ENCODE data around the gene PDE8B.
A peak's percentile ranks its signal among the peaks of the same experiment; 100 is the strongest.

Gene PDE8B

GRCh38 chr5:77255617-77256016 is 45.1 kb downstream of the PDE8B start:
- no peak for DNase-seq (ENCODE audit: low spot score)
- in situ Hi-C loops (cut with MboI; ENCODE audit: low pct_unique_long_range_greater_than_20kb, low sequenced_read_pairs, unreplicated experiment), result no loop called here
- no peak for TF ChIP-seq CTCF (IDR thresholded peaks at IDR 0.05; ENCODE audit: extremely low read depth, insufficient read depth, missing control alignments)

GRCh38 chr5:77256406-77256805 is 45.9 kb downstream of the PDE8B start:
- no peak for TF ChIP-seq CTCF (IDR thresholded peaks at IDR 0.05; ENCODE audit: extremely low read depth, insufficient read depth, missing control alignments)
- in situ Hi-C loops (cut with MboI; ENCODE audit: low pct_unique_long_range_greater_than_20kb, low sequenced_read_pairs, unreplicated experiment), result no loop called here
- DNase-seq (ENCODE audit: low spot score), result no peak

- in situ Hi-C loops (cut with MboI; ENCODE audit: low pct_unique_long_range_greater_than_20kb, low sequenced_read_pairs, unreplicated experiment), result no loop called here
Observed at GRCh38 chr5:77258652-77259051, 48.2 kb downstream of the PDE8B start.

DNA sequence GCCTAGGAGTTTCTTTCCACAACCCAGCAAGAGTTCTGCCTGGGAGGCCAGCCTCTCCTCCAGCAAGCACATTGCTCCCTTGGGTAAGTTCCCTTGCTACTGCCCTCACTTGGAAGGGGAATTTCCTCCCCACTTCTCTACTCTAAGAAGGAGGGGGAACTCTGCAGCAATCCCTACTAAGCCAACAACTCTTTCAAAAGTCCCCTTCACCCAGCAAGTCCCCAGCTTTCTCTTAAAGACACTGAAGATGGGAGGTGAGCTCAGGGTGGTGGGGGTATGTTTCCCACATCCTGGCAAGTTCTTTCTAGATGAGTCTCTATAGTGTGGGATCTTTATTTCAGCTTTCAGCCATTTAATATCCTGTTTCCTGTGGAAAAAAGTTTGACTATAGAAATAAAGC is 49.0 kb downstream of the PDE8B start:
- no peak for TF ChIP-seq CTCF (IDR thresholded peaks at IDR 0.05; ENCODE audit: extremely low read depth, insufficient read depth, missing control alignments)
- in situ Hi-C loops (cut with MboI; ENCODE audit: low pct_unique_long_range_greater_than_20kb, low sequenced_read_pairs, unreplicated experiment), result no loop called here
- peak; percentile 23 for DNase-seq (ENCODE audit: low spot score)

More at GRCh38 chr5:77258652-77259051, 48.2 kb downstream of the PDE8B start:
- TF ChIP-seq CTCF (IDR thresholded peaks at IDR 0.05; ENCODE audit: extremely low read depth, insufficient read depth, missing control alignments), result no peak
- DNase-seq (ENCODE audit: low spot score), result no peak

GRCh38 chr5:77262697-77263096 is 52.2 kb downstream of the PDE8B start:
- DNase-seq (ENCODE audit: low spot score), result no peak
- TF ChIP-seq CTCF (IDR thresholded peaks at IDR 0.05; ENCODE audit: extremely low read depth, insufficient read depth, missing control alignments), result no peak
- in situ Hi-C loops (cut with MboI; ENCODE audit: low pct_unique_long_range_greater_than_20kb, low sequenced_read_pairs, unreplicated experiment), result no loop called here

- in situ Hi-C loops (cut with MboI; ENCODE audit: low pct_unique_long_range_greater_than_20kb, low sequenced_read_pairs, unreplicated experiment), result no loop called here
- no peak for DNase-seq (ENCODE audit: low spot score)
Observed at GRCh38 chr5:77266291-77266690, 55.8 kb downstream of the PDE8B start.

More at GRCh38 chr5:77266291-77266690, 55.8 kb downstream of the PDE8B start:
- no peak for TF ChIP-seq CTCF (IDR thresholded peaks at IDR 0.05; ENCODE audit: extremely low read depth, insufficient read depth, missing control alignments)

Data from GM13977 (cell line).